IMR-90 (cell line): ENCODE data around the gene MTMR8. TPM values are rescaled to one million over a fixed set of nuclear protein-coding genes. Genes with fewer than 3 reads are reported as not detected.

Experiments used
- ATAC-seq: fragments of 200-7000 bp; cut with Tn5 transposase; 2 replicates; pipeline ENCODE4 v1.9.1; 2020; ENCODE audit warnings: low read depth, mild to moderate bottlenecking, moderate library complexity
- BruUV-seq: library from RNA; stranded (reverse); fragments of 400-500 nt; replicated peaks from 2 replicates; lab custom pipeline; 2021; lab: Mats Ljungman, UMichigan
- CTCF ChIA-PET: fragments of 300-600 bp; formaldehyde crosslinking; extraction: SDS; loops from one replicate; lab custom pipeline; 2021; ENCODE audit warnings: antibody characterized with exemption; lab: Yijun Ruan, JAX
- POLR2A ChIA-PET: fragments of 300-600 bp; sonication (Branson Sonifier 250); formaldehyde crosslinking; loops from one replicate; lab custom pipeline; 2022; ENCODE audit warnings: antibody characterized with exemption; ENCODE audit not compliant: unreplicated experiment; lab: Charles Lee
- DNase-seq: peaks from one replicate; pipeline ENCODE4 v3.0.0; 2013
- H2AFZ ChIP-seq: replicated peaks from 2 replicates; pipeline ENCODE3; 2013; ENCODE audit warnings: low read length, mild to moderate bottlenecking; ENCODE audit not compliant: poor library complexity
- H2AK5ac ChIP-seq: 2 replicates; pipeline ENCODE4 v1.6.1; 2013; ENCODE audit warnings: low read depth, low read length, inconsistent platforms
- H2AK9ac ChIP-seq: replicated peaks from 2 replicates; pipeline ENCODE3; 2013; ENCODE audit warnings: mild to moderate bottlenecking, low read depth, low read length, moderate library complexity; ENCODE audit not compliant: poor library complexity
- H2BK120ac ChIP-seq: 2 replicates; pipeline ENCODE4 v1.6.1; 2013; ENCODE audit warnings: low read depth, low read length, inconsistent platforms
- H2BK15ac ChIP-seq: 3 replicates; pipeline ENCODE4 v1.6.1; 2013; ENCODE audit warnings: low read depth, low read length, inconsistent platforms
- H2BK20ac ChIP-seq: 2 replicates; pipeline ENCODE4 v1.6.1; 2013; ENCODE audit warnings: low read depth, mild to moderate bottlenecking, inconsistent platforms, low read length, moderate library complexity
- H2BK5ac ChIP-seq: 2 replicates; pipeline ENCODE4 v1.6.1; 2013; ENCODE audit warnings: mild to moderate bottlenecking, low read depth, low read length, inconsistent platforms; ENCODE audit not compliant: poor library complexity, severe bottlenecking
- H3K14ac ChIP-seq: replicated peaks from 2 replicates; pipeline ENCODE4 v1.6.1; 2013; ENCODE audit warnings: low read depth, low read length, inconsistent platforms
- H3K18ac ChIP-seq: 2 replicates; pipeline ENCODE4 v1.6.1; 2013; ENCODE audit warnings: low read depth, low read length, control low read depth
- H3K23ac ChIP-seq: 2 replicates; pipeline ENCODE4 v1.6.1; 2013; ENCODE audit warnings: low read depth, low read length, inconsistent platforms
- H3K27ac ChIP-seq: 2 replicates; pipeline ENCODE4 v1.5.1; 2013; ENCODE audit warnings: mild to moderate bottlenecking, control low read depth, low read length; ENCODE audit not compliant: insufficient read depth
- H3K27me3 ChIP-seq: 2 replicates; pipeline ENCODE4 v1.6.1; 2013; ENCODE audit warnings: low read length; ENCODE audit not compliant: control insufficient read depth, insufficient read depth
- H3K36me3 ChIP-seq: 2 replicates; pipeline ENCODE4 v1.6.1; 2013; ENCODE audit warnings: low read length, mixed read lengths; ENCODE audit not compliant: control insufficient read depth, insufficient read depth
- H3K4ac ChIP-seq: 2 replicates; pipeline ENCODE4 v1.6.1; 2013; ENCODE audit warnings: low read depth, low read length, inconsistent platforms
- H3K4me1 ChIP-seq: 2 replicates; pipeline ENCODE4 v1.6.1; 2013; ENCODE audit warnings: low read length, mixed read lengths; ENCODE audit not compliant: control insufficient read depth, insufficient read depth
- H3K4me2 ChIP-seq: 2 replicates; pipeline ENCODE4 v1.6.1; 2013; ENCODE audit warnings: low read depth, mild to moderate bottlenecking, control low read depth, low read length, moderate library complexity
- H3K4me3 ChIP-seq: 2 replicates; pipeline ENCODE4 v1.5.1; 2013; ENCODE audit warnings: low read depth, mild to moderate bottlenecking, control low read depth, low read length, moderate library complexity; ENCODE audit not compliant: insufficient read depth
- H3K56ac ChIP-seq: 2 replicates; pipeline ENCODE4 v1.6.1; 2013; ENCODE audit warnings: low read length, inconsistent platforms; ENCODE audit not compliant: insufficient read depth; ENCODE audit errors: extremely low read depth
- H3K79me1 ChIP-seq, 2 experiments: 2 replicates each; pipeline ENCODE4 v1.6.1; 2013; ENCODE audit warnings: low read length in 2 of 2, inconsistent platforms in 1 of 2, low read depth in 1 of 2
- H3K9ac ChIP-seq: 2 replicates; pipeline ENCODE4 v1.6.1; 2013; ENCODE audit warnings: low read depth, low read length, control low read depth
- H3K9me1 ChIP-seq: 2 replicates; pipeline ENCODE4 v1.6.1; 2013; ENCODE audit warnings: low read length, inconsistent platforms; ENCODE audit not compliant: insufficient read depth
- H3K9me3 ChIP-seq: 2 replicates; pipeline ENCODE4 v1.6.1; 2013; ENCODE audit warnings: low read length; ENCODE audit not compliant: control insufficient read depth, insufficient read depth
- H4K20me1 ChIP-seq: 2 replicates; pipeline ENCODE4 v1.6.1; 2013; ENCODE audit warnings: low read length, inconsistent platforms; ENCODE audit not compliant: insufficient read depth
- H4K5ac ChIP-seq: 2 replicates; pipeline ENCODE4 v1.6.1; 2013; ENCODE audit warnings: mild to moderate bottlenecking, low read depth, low read length, control low read depth
- H4K8ac ChIP-seq, 2 experiments: 2 replicates each; pipeline ENCODE4 v1.6.1; 2013; ENCODE audit warnings: low read depth in 2 of 2, low read length in 2 of 2, control low read depth in 1 of 2, inconsistent platforms in 1 of 2
- H4K91ac ChIP-seq: 2 replicates; pipeline ENCODE4 v1.6.1; 2013; ENCODE audit warnings: low read depth, low read length, inconsistent platforms; ENCODE audit not compliant: insufficient read depth
- CEBPB ChIP-seq: IDR thresholded peaks from 2 replicates; pipeline ENCODE4 v1.6.1; 2012; ENCODE audit warnings: low read depth, low read length, improper control_type of control experiment
- CHD1 ChIP-seq: IDR thresholded peaks from 2 replicates; pipeline ENCODE4 v1.6.1; 2012; ENCODE audit warnings: low read depth, low read length, improper control_type of control experiment
- CTCF ChIP-seq: conservative IDR thresholded peaks from 2 replicates; pipeline ENCODE4 v1.5.1; 2012; ENCODE audit warnings: mild to moderate bottlenecking, low read depth, low read length, improper control_type of control experiment
- ELK1 ChIP-seq: fragments of 150-350 bp; IDR thresholded peaks from 2 replicates; pipeline ENCODE4 v1.6.1; 2016; ENCODE audit warnings: low read depth, mild to moderate bottlenecking, low read length, moderate library complexity, borderline replicate concordance
- FOS ChIP-seq: fragments of 150-350 bp; IDR thresholded peaks from 2 replicates; pipeline ENCODE4 v1.6.1; 2016; ENCODE audit warnings: low read depth, low read length
- MAFK ChIP-seq: IDR thresholded peaks from 2 replicates; pipeline ENCODE4 v1.6.1; 2012; ENCODE audit warnings: low read depth, low read length, improper control_type of control experiment
- MAZ ChIP-seq: IDR thresholded peaks from 2 replicates; pipeline ENCODE4 v1.6.1; 2012; ENCODE audit warnings: low read depth, mild to moderate bottlenecking, low read length, improper control_type of control experiment, moderate library complexity, borderline replicate concordance
- MXI1 ChIP-seq: IDR thresholded peaks from 2 replicates; pipeline ENCODE4 v1.6.1; 2012; ENCODE audit warnings: low read depth, mild to moderate bottlenecking, low read length, moderate library complexity, borderline replicate concordance
- NFE2L2 ChIP-seq: fragments of 150-350 bp; IDR thresholded peaks from 2 replicates; pipeline ENCODE4 v1.6.1; 2016; ENCODE audit warnings: low read depth, mild to moderate bottlenecking, low read length
- POLR2A ChIP-seq: IDR thresholded peaks from 2 replicates; pipeline ENCODE4 v1.6.1; 2012; ENCODE audit warnings: mild to moderate bottlenecking, low read depth, low read length
- RAD21 ChIP-seq: IDR thresholded peaks from 2 replicates; pipeline ENCODE4 v1.6.1; 2012; ENCODE audit warnings: low read length, improper control_type of control experiment
- RCOR1 ChIP-seq: IDR thresholded peaks from 2 replicates; pipeline ENCODE4 v1.6.1; 2012; ENCODE audit warnings: mild to moderate bottlenecking, low read length, improper control_type of control experiment; ENCODE audit not compliant: insufficient replicate concordance
- RFX5 ChIP-seq: IDR thresholded peaks from 2 replicates; pipeline ENCODE4 v1.8.0; 2012; ENCODE audit warnings: low read depth, mild to moderate bottlenecking, low read length, moderate library complexity
- SMC3 ChIP-seq: fragments of 150-350 bp; IDR thresholded peaks from 2 replicates; pipeline ENCODE4 v1.6.1; 2016; ENCODE audit warnings: low read depth, mild to moderate bottlenecking, antibody characterized with exemption, low read length, moderate library complexity
- USF2 ChIP-seq: fragments of 150-350 bp; IDR thresholded peaks from 2 replicates; pipeline ENCODE4 v1.6.1; 2017; ENCODE audit warnings: mild to moderate bottlenecking, antibody characterized with exemption, low read length, low read depth
- dilution Hi-C: fragments of 300-500 bp; cut with HindIII; formaldehyde crosslinking; loops from one replicate; pipeline ENCODE4 v1.14.3; 2018; ENCODE audit warnings: low sequenced_read_pairs; ENCODE audit not compliant: unreplicated experiment
- in situ Hi-C: fragments of 300-500 bp; cut with MboI; formaldehyde crosslinking; loops from 3 replicates; pipeline ENCODE4 v1.14.3; 2019; ENCODE audit warnings: low sequenced_read_pairs, inconsistent platforms, mixed read lengths
- intact Hi-C: fragments of 100-400 bp; cut with micrococcal nuclease; formaldehyde crosslinking; loops from 2 replicates; pipeline ENCODE4 v1.10.0; 2022
- polyA plus RNA-seq, 3 experiments: library from polyadenylated mRNA; depleted of rRNA; stranded (reverse); fragments of >200 nt; gene quantifications; 2 replicates each; pipeline ENCODE4 v1.2.3, GENCODE V29; 2012; ENCODE audit warnings: low replicate concordance in 1 of 3
- total RNA-seq: library from RNA; depleted of rRNA; stranded (reverse); fragments of >200 nt; gene quantifications from 2 replicates; pipeline ENCODE4 v1.2.3, GENCODE V29; 2012

The MTMR8 gene
- total and polyA plus RNA-seq, 2 of the 4 experiments (the other 2 are of a cell fraction) = not detected

- intact Hi-C loops = no loop called here
- Histone ChIP-seq H2BK120ac (no peak overlapping the region), H2AK9ac (no peak overlapping the region), H3K14ac (no peak overlapping the region), H4K20me1 (no peaks in the 10 kb centered on the region), H3K9me1 (no peaks in the 10 kb centered on the region), H3K36me3 (no peaks in the 10 kb centered on the region), H3K27ac (no peak overlapping the region), H3K56ac (no peak overlapping the region), H2AK5ac (no peak overlapping the region), H3K9ac (no peak overlapping the region), H2BK20ac (no peak overlapping the region), H4K5ac (no peak overlapping the region), H3K4ac (no peak overlapping the region), H4K91ac (no peak overlapping the region), H3K79me1 (no peaks in the 10 kb centered on the region), H3K9me3 (peaks cover 1% of the 10 kb centered on the region; the same call in 1 of the 2 replicates), H3K27me3 (no peaks in the 10 kb centered on the region), H3K23ac (no peak overlapping the region), H2BK15ac (no peak overlapping the region), H3K4me1 (no peaks in the 10 kb centered on the region), H2BK5ac (no peak overlapping the region), H3K18ac (no peak overlapping the region), H4K8ac (no peak overlapping the region), H2AFZ (no peak overlapping the region), H3K4me2 (no peak overlapping the region), H3K4me3 (no peak overlapping the region)
- in situ Hi-C loops = no loop called here
- no TSS peak for BruUV-seq
- ATAC-seq (no peak), DNase-seq (no peak)
- TF ChIP-seq RAD21 (no peak), RCOR1 (no peak), CTCF (no peak), CEBPB (no peak), MAZ (no peak), MXI1 (no peak), CHD1 (no peak), POLR2A (no peak), MAFK (no peak), NFE2L2 (no peak), SMC3 (no peak), ELK1 (no peak), USF2 (no peak), FOS (no peak), RFX5 (no peak)
- ChIA-PET POLR2A (no interaction called here), CTCF (no interaction called here)
- dilution Hi-C loops = no loop called here
Measured at GRCh38 chrX:64389489-64389888, 5.8 kb downstream of the MTMR8 start.
